Measurements from ENCODE around the gene METTL21C.

METTL21C gene

DNA sequence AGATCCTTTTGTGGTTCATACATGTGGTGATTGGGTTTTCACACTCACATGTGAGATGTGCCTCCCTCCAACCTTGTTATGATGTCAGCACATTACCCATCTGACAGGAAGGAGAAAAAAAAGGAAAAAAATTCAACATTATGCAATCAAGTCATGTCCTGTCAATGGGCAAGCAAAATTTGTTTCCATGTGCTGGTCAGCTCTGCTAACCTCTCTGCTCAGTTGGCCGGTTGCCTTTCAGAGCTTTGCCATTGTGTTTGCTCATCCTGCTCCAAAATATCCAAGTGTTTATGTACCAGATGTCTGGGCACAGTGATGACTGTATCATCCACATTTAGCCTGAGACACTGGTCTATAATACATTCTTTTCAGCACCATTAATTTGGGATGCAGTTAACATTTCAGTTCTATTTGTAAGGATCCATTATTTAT lies 27.0 kb upstream of the METTL21C start:
- in situ Hi-C loops (cut with MboI; ENCODE audit: low sequenced_read_pairs, unreplicated experiment): no loop called here
- no peak for DNase-seq (ENCODE audit: low spot score)
- TF ChIP-seq, protein P1, sequence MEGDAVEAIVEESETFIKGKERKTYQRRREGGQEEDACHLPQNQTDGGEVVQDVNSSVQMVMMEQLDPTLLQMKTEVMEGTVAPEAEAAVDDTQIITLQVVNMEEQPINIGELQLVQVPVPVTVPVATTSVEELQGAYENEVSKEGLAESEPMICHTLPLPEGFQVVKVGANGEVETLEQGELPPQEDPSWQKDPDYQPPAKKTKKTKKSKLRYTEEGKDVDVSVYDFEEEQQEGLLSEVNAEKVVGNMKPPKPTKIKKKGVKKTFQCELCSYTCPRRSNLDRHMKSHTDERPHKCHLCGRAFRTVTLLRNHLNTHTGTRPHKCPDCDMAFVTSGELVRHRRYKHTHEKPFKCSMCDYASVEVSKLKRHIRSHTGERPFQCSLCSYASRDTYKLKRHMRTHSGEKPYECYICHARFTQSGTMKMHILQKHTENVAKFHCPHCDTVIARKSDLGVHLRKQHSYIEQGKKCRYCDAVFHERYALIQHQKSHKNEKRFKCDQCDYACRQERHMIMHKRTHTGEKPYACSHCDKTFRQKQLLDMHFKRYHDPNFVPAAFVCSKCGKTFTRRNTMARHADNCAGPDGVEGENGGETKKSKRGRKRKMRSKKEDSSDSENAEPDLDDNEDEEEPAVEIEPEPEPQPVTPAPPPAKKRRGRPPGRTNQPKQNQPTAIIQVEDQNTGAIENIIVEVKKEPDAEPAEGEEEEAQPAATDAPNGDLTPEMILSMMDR (IDR thresholded peaks at IDR 0.05; ENCODE audit: borderline replicate concordance, control extremely low read depth, extremely low read depth, insufficient read depth, missing control alignments): no peak

DNA sequence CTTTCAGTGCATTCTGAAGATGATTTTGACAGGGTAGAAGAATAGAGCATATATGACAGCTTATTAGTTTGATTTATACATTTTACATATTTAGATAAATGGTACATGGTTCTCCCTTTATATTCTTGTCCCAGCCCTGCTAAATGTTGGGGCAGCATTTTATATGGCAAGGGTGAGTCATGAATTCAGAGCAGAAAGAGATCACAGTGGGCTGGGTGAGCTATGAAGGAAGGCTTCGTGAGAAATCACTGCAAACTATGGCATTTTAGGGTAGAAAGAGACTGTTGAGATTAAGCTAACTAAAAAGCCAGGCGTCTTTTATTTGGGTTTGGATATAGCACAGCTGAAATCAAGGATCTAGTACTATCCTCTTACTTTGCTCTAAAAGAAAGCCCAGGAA lies 23.9 kb upstream of the METTL21C start:
- in situ Hi-C loops (cut with MboI; ENCODE audit: low sequenced_read_pairs, unreplicated experiment): no loop called here
- no peak for DNase-seq (ENCODE audit: low spot score)
- TF ChIP-seq, protein P1 (IDR thresholded peaks at IDR 0.05; ENCODE audit: borderline replicate concordance, control extremely low read depth, extremely low read depth, insufficient read depth, missing control alignments): no peak

DNA sequence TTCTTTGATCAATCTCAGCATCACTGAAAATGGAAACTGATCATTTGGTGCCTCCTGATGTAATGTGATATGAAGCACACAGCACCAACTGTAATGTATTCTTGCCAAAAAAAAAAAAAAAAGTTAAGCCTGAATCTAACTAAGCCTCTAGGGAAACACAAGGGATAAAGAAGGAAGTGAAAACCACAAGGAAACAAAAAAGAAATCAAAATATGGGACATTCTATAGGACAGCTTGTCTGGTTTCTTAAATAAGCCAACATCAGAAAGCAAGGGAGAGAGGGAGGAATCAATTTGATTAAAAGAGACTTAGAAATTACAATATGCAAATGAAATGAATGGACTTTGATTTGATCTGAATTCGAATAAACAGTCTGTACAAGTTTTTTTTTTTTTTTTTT lies 20.6 kb upstream of the METTL21C start:
- DNase-seq (ENCODE audit: low spot score): no peak
- in situ Hi-C loops (cut with MboI; ENCODE audit: low sequenced_read_pairs, unreplicated experiment): no loop called here
- TF ChIP-seq, protein P1 (IDR thresholded peaks at IDR 0.05; ENCODE audit: borderline replicate concordance, control extremely low read depth, extremely low read depth, insufficient read depth, missing control alignments): no peak

DNA sequence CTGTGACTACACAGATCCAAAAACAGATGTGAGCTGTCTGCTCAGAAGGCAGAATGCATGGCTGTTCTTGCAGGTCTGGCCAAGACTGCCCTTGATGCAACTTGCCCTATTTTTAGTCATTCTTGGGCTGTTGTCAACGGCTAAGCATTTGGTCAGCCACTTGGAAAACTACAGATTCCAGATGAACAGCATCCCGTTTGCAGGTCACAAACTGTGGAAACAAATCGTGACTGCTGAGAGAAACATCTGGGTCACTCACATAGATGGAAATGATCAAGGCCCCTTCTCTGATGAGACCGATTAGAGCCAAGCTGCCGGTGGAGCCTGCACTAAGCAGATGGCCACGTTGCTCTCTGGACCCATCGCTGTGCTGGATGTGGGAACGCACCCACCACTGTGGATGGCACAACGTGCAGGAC lies 15.4 kb upstream of the METTL21C start:
- no peak for DNase-seq (ENCODE audit: low spot score)
- TF ChIP-seq, protein P1 (IDR thresholded peaks at IDR 0.05; ENCODE audit: borderline replicate concordance, control extremely low read depth, extremely low read depth, insufficient read depth, missing control alignments): no peak
- in situ Hi-C loops (cut with MboI; ENCODE audit: low sequenced_read_pairs, unreplicated experiment): no loop called here

DNA sequence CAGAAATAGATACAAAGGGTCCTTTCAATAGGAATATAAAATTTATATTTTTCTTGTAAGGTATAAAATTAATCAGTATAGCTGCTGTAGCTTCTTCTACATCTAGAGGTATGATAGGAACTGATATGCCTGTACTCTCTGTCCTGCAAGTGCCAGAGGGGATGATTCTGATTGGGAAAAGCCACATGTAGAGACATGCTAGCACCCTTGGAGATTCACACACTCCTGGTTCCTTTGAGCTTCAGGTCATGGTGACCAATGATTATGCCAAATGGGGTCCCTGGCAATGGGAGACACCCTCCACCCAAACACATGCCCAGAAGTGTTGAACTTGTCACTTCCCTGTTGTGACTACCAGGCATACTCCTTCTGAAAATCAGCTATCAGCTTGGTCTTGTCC lies 14.7 kb upstream of the METTL21C start:
- in situ Hi-C loops (cut with MboI; ENCODE audit: low sequenced_read_pairs, unreplicated experiment): no loop called here
- TF ChIP-seq, protein P1 (IDR thresholded peaks at IDR 0.05; ENCODE audit: borderline replicate concordance, control extremely low read depth, extremely low read depth, insufficient read depth, missing control alignments): no peak
- no peak for DNase-seq (ENCODE audit: low spot score)

DNA sequence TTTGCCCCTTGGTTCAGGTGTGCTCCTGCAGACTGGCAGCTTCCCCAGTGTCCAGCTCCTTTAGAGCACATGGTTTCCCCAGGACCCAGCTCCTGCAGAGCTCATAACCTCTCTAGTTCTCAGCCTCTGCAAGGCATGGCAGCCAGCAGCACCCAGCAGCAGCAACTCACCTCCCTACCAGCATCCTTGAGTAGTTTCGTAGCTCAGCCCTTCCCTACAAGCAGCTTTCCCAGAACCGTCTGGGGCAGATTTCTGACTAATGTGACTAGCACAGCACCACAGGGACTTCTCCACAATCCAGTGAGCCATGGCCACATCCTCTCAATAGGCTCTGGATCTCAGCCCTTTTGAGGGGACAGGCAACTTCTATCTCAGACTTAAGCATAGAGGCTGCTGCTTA lies 14.1 kb upstream of the METTL21C start:
- TF ChIP-seq, protein P1 (IDR thresholded peaks at IDR 0.05; ENCODE audit: borderline replicate concordance, control extremely low read depth, extremely low read depth, insufficient read depth, missing control alignments): no peak
- DNase-seq (ENCODE audit: low spot score): no peak
- in situ Hi-C loops (cut with MboI; ENCODE audit: low sequenced_read_pairs, unreplicated experiment): no loop called here

DNA sequence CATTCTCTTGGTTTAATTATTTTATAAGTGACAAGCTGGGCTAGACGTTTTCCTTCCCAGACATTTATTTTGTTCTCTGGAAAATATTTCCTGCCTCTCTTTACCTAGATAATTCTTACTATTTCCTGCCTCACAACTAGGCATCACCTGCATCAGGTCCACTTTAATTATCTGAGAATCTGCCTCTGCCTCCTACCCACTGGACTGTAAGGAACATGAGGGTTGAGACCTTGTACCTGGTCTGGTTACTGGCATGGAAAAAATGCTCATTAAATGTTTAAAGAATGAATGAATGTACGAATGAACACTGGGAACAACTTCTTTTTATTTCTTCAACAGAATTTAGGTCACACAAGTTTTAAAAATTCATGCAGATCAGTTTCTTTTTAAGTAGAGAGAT lies 13.4 kb upstream of the METTL21C start:
- no peak for DNase-seq (ENCODE audit: low spot score)
- in situ Hi-C loops (cut with MboI; ENCODE audit: low sequenced_read_pairs, unreplicated experiment): no loop called here
- TF ChIP-seq, protein P1 (IDR thresholded peaks at IDR 0.05; ENCODE audit: borderline replicate concordance, control extremely low read depth, extremely low read depth, insufficient read depth, missing control alignments): no peak
